Measurements from ENCODE around the gene COL4A2. TPM values are rescaled to one million over a fixed set of nuclear protein-coding genes. Genes with fewer than 3 reads are reported as not detected.

COL4A2 gene
- total RNA-seq, 1 experiment from 2014 or later = 1.6 TPM

DNA sequence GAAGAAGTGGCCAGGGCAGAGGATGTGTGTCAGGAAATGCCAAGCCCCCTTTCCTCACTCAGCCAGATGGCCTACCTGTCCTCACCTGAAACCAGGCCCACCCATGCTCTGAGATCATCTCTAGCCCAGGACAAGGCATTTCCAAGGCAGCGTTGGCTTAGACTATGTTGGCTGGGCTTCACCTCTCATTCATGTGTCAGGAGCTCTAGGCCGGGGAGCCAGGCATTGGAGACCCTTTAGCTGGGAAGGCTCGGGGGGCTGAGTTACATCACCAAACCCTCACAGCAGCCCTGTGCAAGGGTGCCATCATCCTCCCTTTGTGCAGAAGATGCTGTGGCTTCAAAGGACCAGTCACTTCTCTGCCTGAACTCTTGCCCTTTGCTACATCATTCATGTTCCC lies 40.0 kb downstream of the COL4A2 start:
- Histone ChIP-seq H3K9me3 (ENCODE audit: control insufficient read depth in 1 of 2, insufficient read depth in 1 of 2, low read depth in 1 of 2, low read length in 2 of 2) (no peaks in the 10 kb centered on the region), H2AFZ (ENCODE audit: low read depth, low read length, poor library complexity, severe bottlenecking) (no peak overlapping the region), H4K20me1 (ENCODE audit: insufficient read depth) (no peaks in the 10 kb centered on the region), H3K27ac (ENCODE audit: low read depth, low read length) (no peak overlapping the region), H3K36me3 (ENCODE audit: control insufficient read depth in 1 of 2, insufficient read depth in 2 of 2, low read length in 2 of 2) (no peaks in the 10 kb centered on the region), H3K79me2 (ENCODE audit: insufficient read depth, low read length) (no peaks in the 10 kb centered on the region), H3K4me3 (replicated peaks in 1 of 2; ENCODE audit: low read depth in 1 of 2, low read length in 2 of 2) (peak overlapping the region in 1 of 2 experiments; percentile 51; a peak in 1 of 4 replicates), H3K4me1 (ENCODE audit: control insufficient read depth in 1 of 2, insufficient read depth in 2 of 2, low read length in 2 of 2) (peaks cover 22 to 41% of the 10 kb centered on the region in 2 experiments), H3K27me3 (ENCODE audit: insufficient read depth, low read length) (peaks cover 4% of the 10 kb centered on the region; the same call in 1 of the 2 replicates), H3K9ac (ENCODE audit: low read length) (no peak overlapping the region), H3K4me2 (ENCODE audit: low read length) (peak overlapping the region; percentile 86), H3K9me2 (ENCODE audit: insufficient read depth) (no peaks in the 10 kb centered on the region; the same call in 1 of the 2 replicates)
- peak; percentile 1; the same call in 1 of the 2 replicates for ATAC-seq
- ChIA-PET CTCF (no interaction called here), POLR2A (no interaction called here), RAD21 (ENCODE audit: low non-redundant PET in 1 of 2, low total read pairs in 2 of 2, uncharacterized antibody in 2 of 2, unreplicated experiment in 2 of 2) (no interaction called here)
- BruUV-seq (replicated peaks) = no TSS peak
- no peak for DNase-seq (ENCODE audit: low read depth, low spot score)
- intact Hi-C loops (cut with micrococcal nuclease) = no loop called here
- TF ChIP-seq CBX3 (IDR thresholded peaks at IDR 0.05; ENCODE audit: low read depth) = no peak

DNA sequence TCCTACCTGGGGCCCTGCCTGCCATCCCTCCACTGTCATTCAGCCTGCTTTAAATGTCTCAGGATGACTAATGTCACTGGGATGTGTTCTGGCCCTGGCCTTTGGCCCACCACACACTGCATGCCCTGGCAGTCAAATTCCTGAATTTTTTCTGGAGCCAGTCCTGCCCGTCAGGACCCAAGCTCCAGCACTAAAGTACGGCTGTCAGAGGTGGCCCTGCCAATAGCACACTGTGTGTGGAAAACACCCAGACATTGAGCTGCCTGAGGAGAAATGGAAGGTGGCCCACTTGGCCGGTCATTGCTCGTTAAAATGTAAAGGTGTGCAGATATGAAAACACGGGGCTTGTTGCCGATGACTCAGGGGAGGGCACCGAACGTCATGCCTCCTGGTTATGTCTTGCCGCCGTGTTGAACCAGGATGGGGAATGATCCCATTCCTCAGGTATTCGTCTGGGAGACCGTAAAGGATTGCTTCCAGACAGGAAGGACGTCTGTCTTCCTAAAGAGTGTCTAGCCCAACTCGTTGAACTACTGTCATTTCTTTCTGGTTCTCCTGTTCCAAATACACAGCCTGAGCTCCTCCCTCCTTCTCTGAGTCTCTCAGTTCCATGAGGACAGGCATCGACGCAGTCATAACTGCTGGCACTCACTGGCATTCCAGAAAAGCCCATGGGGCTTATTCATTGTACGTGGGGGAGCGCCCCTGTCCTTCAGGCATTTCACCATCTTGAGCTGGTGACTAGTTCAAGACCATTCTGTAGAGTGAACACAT lies 40.6 kb downstream of the COL4A2 start:
- peak overlapping the region; percentile 86 for H3K4me2 ChIP-seq (ENCODE audit: low read length)
- BruUV-seq (replicated peaks) = no TSS peak
- ChIA-PET CTCF (interaction anchor here (1.2 kb wide), 1 partner anchor 15 kb away, joined by 3 read pairs; no protein-coding TSS in a partner anchor), RAD21 (ENCODE audit: low non-redundant PET in 1 of 2, low total read pairs in 2 of 2, uncharacterized antibody in 2 of 2, unreplicated experiment in 2 of 2) (no interaction called here), POLR2A (no interaction called here)
- DNase-seq (ENCODE audit: low read depth, low spot score) (peak; percentile 41), ATAC-seq (peak; percentile 78)
- H3K36me3 ChIP-seq (ENCODE audit: control insufficient read depth in 1 of 2, insufficient read depth in 2 of 2, low read length in 2 of 2) = no peaks in the 10 kb centered on the region
- H3K27me3 ChIP-seq (ENCODE audit: insufficient read depth, low read length) = peaks cover 4% of the 10 kb centered on the region; the same call in 1 of the 2 replicates
- no peaks in the 10 kb centered on the region for H4K20me1 ChIP-seq (ENCODE audit: insufficient read depth)
- H3K4me3 ChIP-seq (replicated peaks in 1 of 2; ENCODE audit: low read depth in 1 of 2, low read length in 2 of 2) = peak overlapping the region; percentile 1 to 51
- H3K27ac ChIP-seq (ENCODE audit: low read depth, low read length) = no peak overlapping the region
- intact Hi-C loops (cut with micrococcal nuclease) = no loop called here
- no peak overlapping the region for H3K9ac ChIP-seq (ENCODE audit: low read length)
- no peaks in the 10 kb centered on the region for H3K9me3 ChIP-seq (ENCODE audit: control insufficient read depth in 1 of 2, insufficient read depth in 1 of 2, low read depth in 1 of 2, low read length in 2 of 2)
- no peaks in the 10 kb centered on the region for H3K79me2 ChIP-seq (ENCODE audit: insufficient read depth, low read length)
- H2AFZ ChIP-seq (ENCODE audit: low read depth, low read length, poor library complexity, severe bottlenecking) = peak overlapping the region; percentile 88
- no peaks in the 10 kb centered on the region; the same call in 1 of the 2 replicates for H3K9me2 ChIP-seq (ENCODE audit: insufficient read depth)
- peaks cover 22 to 40% of the 10 kb centered on the region in 2 experiments for H3K4me1 ChIP-seq (ENCODE audit: control insufficient read depth in 1 of 2, insufficient read depth in 2 of 2, low read length in 2 of 2)
- peak; percentile 56 for TF ChIP-seq JUND (IDR thresholded peaks at IDR 0.05)
- no peak for TF ChIP-seq EGR1 (IDR thresholded peaks at IDR 0.05; ENCODE audit: low read depth)
- TF ChIP-seq FOSL1 (IDR thresholded peaks at IDR 0.05; ENCODE audit: low read depth) = peak; percentile 46
